Neural cell (in vitro differentiated cells): ENCODE measurements around the gene ANGPTL5. TPM values are rescaled to one million over a fixed set of nuclear protein-coding genes. Genes with fewer than 3 reads are reported as not detected.

Experiments used
- H2AFZ ChIP-seq: fragments of 200-600, 300-800 bp; sonication (generic), shearing (Covaris generic); 2 replicates; pipeline ENCODE4 v1.6.0; 2014; ENCODE audit warnings: low read depth, mild to moderate bottlenecking, antibody characterized with exemption, low read length, moderate library complexity
- H3F3A ChIP-seq: fragments of 200-600 bp; shearing (Covaris generic); 2 replicates; pipeline ENCODE4 v1.6.1; 2016; ENCODE audit warnings: mild to moderate bottlenecking, moderate library complexity, mixed read lengths, antibody characterized with exemption, low read length; ENCODE audit not compliant: insufficient read depth, poor library complexity, severe bottlenecking
- H3K27ac ChIP-seq: fragments of 200-600, 300-800 bp; sonication (generic), shearing (Covaris generic); 2 replicates; pipeline ENCODE4 v1.5.1; 2014; ENCODE audit warnings: mild to moderate bottlenecking, low read length, moderate library complexity
- H3K27me3 ChIP-seq: fragments of 300-800, 200-600 bp; sonication (generic), shearing (Covaris generic); 2 replicates; pipeline ENCODE4 v1.6.0; 2014; ENCODE audit warnings: mild to moderate bottlenecking, low read depth, low read length, moderate library complexity; ENCODE audit not compliant: insufficient read depth
- H3K36me3 ChIP-seq: fragments of 300-800, 200-600 bp; sonication (generic), shearing (Covaris generic); 2 replicates; pipeline ENCODE4 v1.5.1; 2014; ENCODE audit warnings: mild to moderate bottlenecking, antibody characterized with exemption, low read length, moderate library complexity; ENCODE audit not compliant: insufficient read depth
- H3K4me2 ChIP-seq: fragments of 300-800, 200-600 bp; sonication (generic), shearing (Covaris generic); 2 replicates; pipeline ENCODE4 v1.6.0; 2014; ENCODE audit warnings: mild to moderate bottlenecking, low read length
- H3K4me3 ChIP-seq: fragments of 300-800, 200-600 bp; sonication (generic), shearing (Covaris generic); 2 replicates; pipeline ENCODE4 v1.5.1; 2014; ENCODE audit warnings: mild to moderate bottlenecking, low read length, moderate library complexity
- H3K79me2 ChIP-seq: fragments of 200-600 bp; shearing (Covaris generic); replicated peaks from 2 replicates; pipeline ENCODE4 v1.6.0; 2014; ENCODE audit warnings: mild to moderate bottlenecking, low read length, moderate library complexity; ENCODE audit not compliant: insufficient read depth
- H3K9ac ChIP-seq: fragments of 300-800, 200-600 bp; sonication (generic), shearing (Covaris generic); 2 replicates; pipeline ENCODE4 v1.6.1; 2016; ENCODE audit warnings: mild to moderate bottlenecking, low read length, mixed read lengths
- H3K9me2 ChIP-seq: fragments of 200-600 bp; shearing (Covaris generic); 2 replicates; pipeline ENCODE4 v1.6.1; 2016; ENCODE audit warnings: mild to moderate bottlenecking, low read length, mixed read lengths; ENCODE audit not compliant: insufficient read depth
- H3K9me3 ChIP-seq: fragments of 200-600, 300-800 bp; sonication (generic), shearing (Covaris generic); 2 replicates; pipeline ENCODE4 v1.6.1; 2016; ENCODE audit warnings: mild to moderate bottlenecking, mixed run types, low read length, moderate library complexity, mixed read lengths
- H4K20me1 ChIP-seq: fragments of 200-600 bp; shearing (Covaris generic); 2 replicates; pipeline ENCODE4 v1.6.1; 2016; ENCODE audit warnings: mild to moderate bottlenecking, mixed run types; ENCODE audit not compliant: insufficient read depth
- EP300 ChIP-seq: fragments of 450-650 bp; conservative IDR thresholded peaks from 2 replicates; pipeline ENCODE4 v1.6.1; 2014; ENCODE audit warnings: antibody characterized with exemption, mild to moderate bottlenecking, moderate library complexity; ENCODE audit not compliant: poor library complexity, severe bottlenecking
- EZH2 ChIP-seq: fragments of 200-600, 300-800 bp; shearing (Covaris generic), sonication (generic); IDR thresholded peaks from 2 replicates; pipeline ENCODE4 v1.6.1; 2014; ENCODE audit warnings: antibody characterized with exemption, low read length, borderline replicate concordance, mild to moderate bottlenecking; ENCODE audit not compliant: insufficient read depth, poor library complexity, severe bottlenecking
- MXI1 ChIP-seq: fragments of 450-650 bp; conservative IDR thresholded peaks from 2 replicates; pipeline ENCODE4 v1.6.1; 2014; ENCODE audit warnings: antibody characterized with exemption, mild to moderate bottlenecking; ENCODE audit not compliant: poor library complexity, severe bottlenecking
- POLR2AphosphoS5 ChIP-seq: IDR thresholded peaks from 2 replicates; pipeline ENCODE4 v1.6.1; 2012
- RAD21 ChIP-seq: fragments of 450-650 bp; conservative IDR thresholded peaks from 2 replicates; pipeline ENCODE4 v1.6.1; 2014; ENCODE audit warnings: antibody characterized with exemption, mild to moderate bottlenecking, moderate library complexity
- SMC3 ChIP-seq: fragments of 450-650 bp; conservative IDR thresholded peaks from 2 replicates; pipeline ENCODE4 v1.6.1; 2014; ENCODE audit warnings: antibody characterized with exemption, mild to moderate bottlenecking, moderate library complexity; ENCODE audit not compliant: poor library complexity
- polyA plus RNA-seq: library from polyadenylated mRNA; depleted of rRNA; stranded (reverse); fragments of >200 nt; gene quantifications from 2 replicates; pipeline ENCODE4 v1.2.3, GENCODE V29; 2014
- TF ChIP-seq, protein P1 (sequence below): fragments of 450-650 bp; IDR thresholded peaks from 2 replicates; pipeline ENCODE4 v1.5.1; 2014; ENCODE audit warnings: antibody characterized with exemption, mild to moderate bottlenecking, moderate library complexity; ENCODE audit not compliant: poor library complexity, severe bottlenecking
- TF ChIP-seq, protein P2 (sequence below): IDR thresholded peaks from 2 replicates; pipeline ENCODE4 v1.6.1; 2012; ENCODE audit warnings: borderline replicate concordance

Gene ANGPTL5
- polyA plus RNA-seq, 1 donor from 2014 or later: not detected

DNA sequence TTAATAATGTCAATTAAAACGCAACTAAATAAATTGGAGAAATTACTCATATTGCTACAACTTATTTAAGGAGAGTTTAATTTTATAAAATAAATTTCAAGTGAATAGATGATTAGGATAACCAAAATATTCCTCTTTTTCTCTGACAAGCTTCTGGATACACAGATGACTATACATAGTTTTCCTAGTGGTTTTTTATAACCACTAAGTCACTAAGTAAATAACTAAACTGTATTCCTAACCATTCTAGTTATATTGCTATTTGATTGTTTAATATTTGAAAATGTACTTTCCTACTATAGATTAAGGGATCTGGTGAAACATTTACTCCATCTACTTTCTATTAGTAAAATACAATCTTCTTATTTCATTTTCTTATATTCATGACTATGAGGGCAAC lies 4.7 kb upstream of the ANGPTL5 start:
- H3K9me2 ChIP-seq: no peaks in the 10 kb centered on the region
- H3K4me2 ChIP-seq: no peak overlapping the region
- H3K27me3 ChIP-seq: no peaks in the 10 kb centered on the region
- H4K20me1 ChIP-seq: no peaks in the 10 kb centered on the region
- TF ChIP-seq, protein P1, sequence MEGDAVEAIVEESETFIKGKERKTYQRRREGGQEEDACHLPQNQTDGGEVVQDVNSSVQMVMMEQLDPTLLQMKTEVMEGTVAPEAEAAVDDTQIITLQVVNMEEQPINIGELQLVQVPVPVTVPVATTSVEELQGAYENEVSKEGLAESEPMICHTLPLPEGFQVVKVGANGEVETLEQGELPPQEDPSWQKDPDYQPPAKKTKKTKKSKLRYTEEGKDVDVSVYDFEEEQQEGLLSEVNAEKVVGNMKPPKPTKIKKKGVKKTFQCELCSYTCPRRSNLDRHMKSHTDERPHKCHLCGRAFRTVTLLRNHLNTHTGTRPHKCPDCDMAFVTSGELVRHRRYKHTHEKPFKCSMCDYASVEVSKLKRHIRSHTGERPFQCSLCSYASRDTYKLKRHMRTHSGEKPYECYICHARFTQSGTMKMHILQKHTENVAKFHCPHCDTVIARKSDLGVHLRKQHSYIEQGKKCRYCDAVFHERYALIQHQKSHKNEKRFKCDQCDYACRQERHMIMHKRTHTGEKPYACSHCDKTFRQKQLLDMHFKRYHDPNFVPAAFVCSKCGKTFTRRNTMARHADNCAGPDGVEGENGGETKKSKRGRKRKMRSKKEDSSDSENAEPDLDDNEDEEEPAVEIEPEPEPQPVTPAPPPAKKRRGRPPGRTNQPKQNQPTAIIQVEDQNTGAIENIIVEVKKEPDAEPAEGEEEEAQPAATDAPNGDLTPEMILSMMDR: no peak
- TF ChIP-seq POLR2AphosphoS5 (no peak), EP300 (no peak), RAD21 (no peak), EZH2 (no peak), MXI1 (no peak), SMC3 (no peak)
- TF ChIP-seq, protein P2, sequence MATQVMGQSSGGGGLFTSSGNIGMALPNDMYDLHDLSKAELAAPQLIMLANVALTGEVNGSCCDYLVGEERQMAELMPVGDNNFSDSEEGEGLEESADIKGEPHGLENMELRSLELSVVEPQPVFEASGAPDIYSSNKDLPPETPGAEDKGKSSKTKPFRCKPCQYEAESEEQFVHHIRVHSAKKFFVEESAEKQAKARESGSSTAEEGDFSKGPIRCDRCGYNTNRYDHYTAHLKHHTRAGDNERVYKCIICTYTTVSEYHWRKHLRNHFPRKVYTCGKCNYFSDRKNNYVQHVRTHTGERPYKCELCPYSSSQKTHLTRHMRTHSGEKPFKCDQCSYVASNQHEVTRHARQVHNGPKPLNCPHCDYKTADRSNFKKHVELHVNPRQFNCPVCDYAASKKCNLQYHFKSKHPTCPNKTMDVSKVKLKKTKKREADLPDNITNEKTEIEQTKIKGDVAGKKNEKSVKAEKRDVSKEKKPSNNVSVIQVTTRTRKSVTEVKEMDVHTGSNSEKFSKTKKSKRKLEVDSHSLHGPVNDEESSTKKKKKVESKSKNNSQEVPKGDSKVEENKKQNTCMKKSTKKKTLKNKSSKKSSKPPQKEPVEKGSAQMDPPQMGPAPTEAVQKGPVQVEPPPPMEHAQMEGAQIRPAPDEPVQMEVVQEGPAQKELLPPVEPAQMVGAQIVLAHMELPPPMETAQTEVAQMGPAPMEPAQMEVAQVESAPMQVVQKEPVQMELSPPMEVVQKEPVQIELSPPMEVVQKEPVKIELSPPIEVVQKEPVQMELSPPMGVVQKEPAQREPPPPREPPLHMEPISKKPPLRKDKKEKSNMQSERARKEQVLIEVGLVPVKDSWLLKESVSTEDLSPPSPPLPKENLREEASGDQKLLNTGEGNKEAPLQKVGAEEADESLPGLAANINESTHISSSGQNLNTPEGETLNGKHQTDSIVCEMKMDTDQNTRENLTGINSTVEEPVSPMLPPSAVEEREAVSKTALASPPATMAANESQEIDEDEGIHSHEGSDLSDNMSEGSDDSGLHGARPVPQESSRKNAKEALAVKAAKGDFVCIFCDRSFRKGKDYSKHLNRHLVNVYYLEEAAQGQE: no peak
- H3K27ac ChIP-seq: no peak overlapping the region
- no peak overlapping the region for H3K9ac ChIP-seq
- H3K9me3 ChIP-seq: no peaks in the 10 kb centered on the region
- H3K79me2 ChIP-seq: no peaks in the 10 kb centered on the region
- H3F3A ChIP-seq: no peaks in the 10 kb centered on the region
- no peaks in the 10 kb centered on the region for H3K36me3 ChIP-seq
- no peak overlapping the region for H3K4me3 ChIP-seq
- H2AFZ ChIP-seq: no peak overlapping the region

DNA sequence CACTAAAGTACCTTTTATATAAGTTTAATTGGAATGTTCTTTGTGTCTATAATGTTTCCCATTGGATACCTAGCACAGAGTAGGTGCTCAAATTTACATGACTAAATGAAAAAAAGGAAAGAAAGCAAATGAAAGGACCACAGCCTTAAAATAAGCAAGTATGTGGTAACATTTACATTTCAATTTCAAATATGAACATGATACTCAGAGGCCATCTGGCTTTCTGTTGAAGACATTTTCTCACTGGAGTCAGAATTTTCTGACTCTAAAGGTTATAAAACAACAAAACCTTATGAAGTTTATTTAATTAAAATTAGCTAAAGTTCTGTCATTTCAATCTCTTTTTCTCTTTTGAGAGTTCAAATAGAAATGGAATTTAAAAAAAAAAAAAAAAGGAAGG lies 904 bp upstream of the ANGPTL5 start:
- no peak overlapping the region for H3K4me2 ChIP-seq
- H3K9me3 ChIP-seq: no peaks in the 10 kb centered on the region
- H3F3A ChIP-seq: no peaks in the 10 kb centered on the region
- no peaks in the 10 kb centered on the region for H3K79me2 ChIP-seq
- TF ChIP-seq SMC3 (no peak), EZH2 (no peak), RAD21 (no peak), EP300 (no peak)
- TF ChIP-seq, protein P1: no peak
- no peak overlapping the region for H3K4me3 ChIP-seq
- no peak overlapping the region for H3K9ac ChIP-seq
- no peak overlapping the region for H3K27ac ChIP-seq
- H3K27me3 ChIP-seq: no peaks in the 10 kb centered on the region
- no peaks in the 10 kb centered on the region for H3K9me2 ChIP-seq
- H4K20me1 ChIP-seq: no peaks in the 10 kb centered on the region
- H3K36me3 ChIP-seq: no peaks in the 10 kb centered on the region
- no peak overlapping the region for H2AFZ ChIP-seq
